Mononuclear cell (primary cell): ENCODE measurements around the gene GSTO1. TPM values are rescaled to one million over a fixed set of nuclear protein-coding genes. Genes with fewer than 3 reads are reported as not detected.

Experiments
- H3K27me3 ChIP-seq: 2 replicates; pipeline ENCODE4 v1.6.0; 2011; ENCODE audit warnings: low read length, control low read depth; ENCODE audit not compliant: insufficient read depth
- H3K4me1 ChIP-seq: 2 replicates; pipeline ENCODE4 v1.5.1; 2011; ENCODE audit warnings: mild to moderate bottlenecking, low read length, control low read depth; ENCODE audit not compliant: insufficient read depth
- H3K4me3 ChIP-seq: 2 replicates; pipeline ENCODE4 v1.5.1; 2011; ENCODE audit warnings: mild to moderate bottlenecking, low read length, moderate library complexity
- H3K9me3 ChIP-seq: 2 replicates; pipeline ENCODE4 v1.5.1; 2011; ENCODE audit warnings: low read depth, mild to moderate bottlenecking, control low read depth, low read length
- total RNA-seq: library from RNA; depleted of rRNA; stranded (reverse); fragments of >200 nt; gene quantifications from one replicate; pipeline ENCODE4 v1.2.3, GENCODE V29; 2012

The GSTO1 gene
- total RNA-seq, 1 donor, result 60.4 TPM

- Histone ChIP-seq H3K9me3 (no peaks in the 10 kb centered on the region), H3K27me3 (no peaks in the 10 kb centered on the region), H3K4me1 (peaks cover 9% of the 10 kb centered on the region), H3K4me3 (no peak overlapping the region)
These were observed 25.0 kb downstream of the GSTO1 start for GRCh38 chr10:104279550-104280259.

GRCh38 chr10:104281694-104282093 lies 27.0 kb downstream of the GSTO1 start:
- peaks cover 3% of the 10 kb centered on the region for H3K27me3 ChIP-seq
- no peak overlapping the region for H3K4me3 ChIP-seq
- H3K4me1 ChIP-seq, result peaks cover 6% of the 10 kb centered on the region
- no peaks in the 10 kb centered on the region for H3K9me3 ChIP-seq

GRCh38 chr10:104284846-104285245 lies 30.2 kb downstream of the GSTO1 start:
- H3K4me1 ChIP-seq, result no peaks in the 10 kb centered on the region
- H3K9me3 ChIP-seq, result no peaks in the 10 kb centered on the region
- H3K27me3 ChIP-seq, result peaks cover 7% of the 10 kb centered on the region
- no peak overlapping the region for H3K4me3 ChIP-seq

GRCh38 chr10:104286939-104287338 lies 32.2 kb downstream of the GSTO1 start:
- Histone ChIP-seq H3K4me3 (no peak overlapping the region), H3K4me1 (peaks cover 12% of the 10 kb centered on the region), H3K27me3 (peaks cover 10% of the 10 kb centered on the region), H3K9me3 (no peaks in the 10 kb centered on the region)

- Histone ChIP-seq H3K4me3 (no peak overlapping the region), H3K4me1 (peaks cover 18% of the 10 kb centered on the region), H3K9me3 (no peaks in the 10 kb centered on the region), H3K27me3 (peaks cover 10% of the 10 kb centered on the region)
These were observed 33.7 kb downstream of the GSTO1 start for GRCh38 chr10:104288355-104288754.

GRCh38 chr10:104291439-104291951 lies 36.8 kb downstream of the GSTO1 start:
- H3K4me3 ChIP-seq, result no peak overlapping the region
- no peaks in the 10 kb centered on the region for H3K9me3 ChIP-seq
- peaks cover 24% of the 10 kb centered on the region for H3K4me1 ChIP-seq
- peaks cover 7% of the 10 kb centered on the region for H3K27me3 ChIP-seq

GRCh38 chr10:104293011-104293410 lies 38.3 kb downstream of the GSTO1 start:
- Histone ChIP-seq H3K4me1 (peaks cover 24% of the 10 kb centered on the region), H3K4me3 (no peak overlapping the region)

GRCh38 chr10:104293781-104294321 lies 39.2 kb downstream of the GSTO1 start:
- Histone ChIP-seq H3K4me3 (no peak overlapping the region), H3K27me3 (peaks cover 3% of the 10 kb centered on the region), H3K4me1 (peaks cover 24% of the 10 kb centered on the region), H3K9me3 (no peaks in the 10 kb centered on the region)

More at GRCh38 chr10:104293011-104293410, 38.3 kb downstream of the GSTO1 start:
- H3K27me3 ChIP-seq, result peaks cover 7% of the 10 kb centered on the region
- H3K9me3 ChIP-seq, result no peaks in the 10 kb centered on the region

- Histone ChIP-seq H3K27me3 (no peaks in the 10 kb centered on the region), H3K9me3 (no peaks in the 10 kb centered on the region), H3K4me1 (peaks cover 23% of the 10 kb centered on the region), H3K4me3 (no peak overlapping the region)
These were observed 42.2 kb downstream of the GSTO1 start for GRCh38 chr10:104296687-104297436.

- no peaks in the 10 kb centered on the region for H3K27me3 ChIP-seq
- no peak overlapping the region for H3K4me3 ChIP-seq
- H3K4me1 ChIP-seq, result peaks cover 23% of the 10 kb centered on the region
- no peaks in the 10 kb centered on the region for H3K9me3 ChIP-seq
These were observed 43.3 kb downstream of the GSTO1 start for GRCh38 chr10:104297697-104298660.

GRCh38 chr10:104299031-104299904 lies 44.6 kb downstream of the GSTO1 start:
- no peak overlapping the region for H3K4me3 ChIP-seq
- H3K4me1 ChIP-seq, result peaks cover 26% of the 10 kb centered on the region
- no peaks in the 10 kb centered on the region for H3K27me3 ChIP-seq
- H3K9me3 ChIP-seq, result no peaks in the 10 kb centered on the region

GRCh38 chr10:104300002-104300735 lies 45.5 kb downstream of the GSTO1 start:
- no peaks in the 10 kb centered on the region for H3K27me3 ChIP-seq
- no peaks in the 10 kb centered on the region for H3K9me3 ChIP-seq
- no peak overlapping the region for H3K4me3 ChIP-seq
- peaks cover 35% of the 10 kb centered on the region for H3K4me1 ChIP-seq

GRCh38 chr10:104300736-104301292 lies 46.1 kb downstream of the GSTO1 start:
- Histone ChIP-seq H3K27me3 (no peaks in the 10 kb centered on the region), H3K4me3 (no peak overlapping the region), H3K9me3 (no peaks in the 10 kb centered on the region), H3K4me1 (peaks cover 42% of the 10 kb centered on the region)
